M059J (cell line): ENCODE measurements around the gene TRIM74. TPM values are rescaled to one million over a fixed set of nuclear protein-coding genes. Genes with fewer than 3 reads are reported as not detected.
"Not testable (repeated sequence)": the region's sequence is repeated elsewhere in the genome, so short reads cannot be mapped to it uniquely, and the experiment has no call there.

ENCODE experiments used
- DNase-seq: peaks from one replicate; pipeline ENCODE4 v3.0.0-alpha.2; 2012; ENCODE audit warnings: low read depth
- total RNA-seq: library from RNA; depleted of rRNA; stranded (reverse); fragments of >200 nt; shearing (Covaris generic); gene quantifications from 2 replicates; pipeline ENCODE4 v1.2.3, GENCODE V29; 2014; rRNA removed

The TRIM74 gene
- total RNA-seq, 1 experiment from 2014 or later: not detected

- not testable (repeated sequence) for DNase-seq
Observed at GRCh38 chr7:72911395-72911794, 57.9 kb downstream of the TRIM74 start.

Other genes with a start within 250 kb of the TRIM74 start
- 0.89 and 1.4 TPM in 2 replicates for gene TYW1B, start 141.3 kb downstream of the TRIM74 start, total RNA-seq
- 5.7 and 9.8 TPM in 2 replicates for gene POM121, start 44.4 kb downstream of the TRIM74 start, total RNA-seq
- not detected in 2 replicates for gene SPDYE8, start 60.3 kb upstream of the TRIM74 start, total RNA-seq
- not detected in 2 replicates for gene SPDYE11, start 88.4 kb upstream of the TRIM74 start, total RNA-seq
- not detected in 2 replicates for gene SPDYE9, start 116.6 kb upstream of the TRIM74 start, total RNA-seq